Activated CD4-positive, CD25-positive, alpha-beta regulatory T cell treated with anti-CD3 and anti-CD28 coated beads, Interleukin-2, amount 50 U/mL, for 24 hours (primary cell): ENCODE results near the gene GUCY1A2.
"Not testable (repeated sequence)": the region's sequence is repeated elsewhere in the genome, so short reads cannot be mapped to it uniquely, and the experiment has no call there.

Experiments used
- ATAC-seq, 2 donors: fragments of 150-1000 bp; cut with Tn5 transposase; one replicate each; pipeline ENCODE4 v1.10.0; 2021; ENCODE audit warnings: mild to moderate bottlenecking in 1 of 2, moderate library complexity in 1 of 2

The GUCY1A2 gene

GRCh38 chr11:106937111-106937510, 81.2 kb downstream of the GUCY1A2 start:
- no peak for ATAC-seq

GRCh38 chr11:106925245-106925644, 93.0 kb downstream of the GUCY1A2 start:
- ATAC-seq: no peak

GRCh38 chr11:106920899-106921509, 97.3 kb downstream of the GUCY1A2 start:
- ATAC-seq: no peak

GRCh38 chr11:106917973-106918372, 100.3 kb downstream of the GUCY1A2 start:
- ATAC-seq: no peak

GRCh38 chr11:106914409-106914808, 103.9 kb downstream of the GUCY1A2 start:
- ATAC-seq: no peak

GRCh38 chr11:106913141-106913540, 105.1 kb downstream of the GUCY1A2 start:
- ATAC-seq: no peak

GRCh38 chr11:106904826-106905225, 113.5 kb downstream of the GUCY1A2 start:
- no peak for ATAC-seq

- ATAC-seq: no peak
Measured at GRCh38 chr11:106889718-106890117, 128.6 kb downstream of the GUCY1A2 start.

- ATAC-seq: no peak
Measured at GRCh38 chr11:106888386-106888785, 129.9 kb downstream of the GUCY1A2 start.

GRCh38 chr11:106883693-106884092, 134.6 kb downstream of the GUCY1A2 start:
- not testable (repeated sequence) for ATAC-seq

GRCh38 chr11:106879832-106880546, 138.3 kb downstream of the GUCY1A2 start:
- ATAC-seq: no peak

GRCh38 chr11:106879029-106879428, 139.2 kb downstream of the GUCY1A2 start:
- ATAC-seq: no peak

GRCh38 chr11:106875013-106875412, 143.3 kb downstream of the GUCY1A2 start:
- ATAC-seq: no peak

- ATAC-seq: no peak
Measured at GRCh38 chr11:106872246-106872645, 146.0 kb downstream of the GUCY1A2 start.

- ATAC-seq: no peak
Measured at GRCh38 chr11:106858200-106858599, 160.1 kb downstream of the GUCY1A2 start.

- no peak for ATAC-seq
Measured at GRCh38 chr11:106856566-106856965, 161.7 kb downstream of the GUCY1A2 start.

GRCh38 chr11:106854429-106854828, 163.8 kb downstream of the GUCY1A2 start:
- no peak for ATAC-seq

- ATAC-seq: no peak
Measured at GRCh38 chr11:106853850-106854401, 164.3 kb downstream of the GUCY1A2 start.

- no peak for ATAC-seq
Measured at GRCh38 chr11:106852779-106853178, 165.5 kb downstream of the GUCY1A2 start.

- no peak for ATAC-seq
Measured at GRCh38 chr11:106848526-106848925, 169.8 kb downstream of the GUCY1A2 start.

- ATAC-seq: no peak
Measured at GRCh38 chr11:106842134-106842533, 176.1 kb downstream of the GUCY1A2 start.

GRCh38 chr11:106840947-106841346, 177.3 kb downstream of the GUCY1A2 start:
- no peak for ATAC-seq

- no peak for ATAC-seq
Measured at GRCh38 chr11:106840146-106840545, 178.1 kb downstream of the GUCY1A2 start.

GRCh38 chr11:106834567-106834966, 183.7 kb downstream of the GUCY1A2 start:
- no peak for ATAC-seq
